Tibial nerve (tissue), 4 donors: ENCODE results near the gene SMARCAD1. TPM values are rescaled to one million over a fixed set of nuclear protein-coding genes. Genes with fewer than 3 reads are reported as not detected.
"Not testable (repeated sequence)": the region's sequence is repeated elsewhere in the genome, so short reads cannot be mapped to it uniquely, and the experiment has no call there.

Source experiments
- DNase-seq, 2 donors: peaks; one replicate each; pipeline ENCODE4 v3.0.0-alpha.2; 2019; ENCODE audit warnings: low spot score in 2 of 2
- H3K27ac ChIP-seq, 4 donors: fragments of 200-600 bp; sonication (generic) in 3 of 4; one replicate each; pipeline ENCODE4 v1.5.1; 2017 to 2019; ENCODE audit warnings: mild to moderate bottlenecking in 1 of 4
- H3K27me3 ChIP-seq, 2 donors: fragments of 200-600 bp; sonication (generic) in 1 of 2; one replicate each; pipeline versions ENCODE4 v1.5.1 to v1.6.0; 2017 to 2019
- H3K36me3 ChIP-seq, 3 donors: fragments of 200-600 bp; sonication (generic); one replicate each; pipeline ENCODE4 v1.5.1; 2018 to 2019
- H3K4me1 ChIP-seq, 4 donors: fragments of 200-600 bp; sonication (generic) in 3 of 4; one replicate each; pipeline ENCODE4 v1.5.1; 2017 to 2019
- H3K4me3 ChIP-seq, 4 donors: fragments of 200-600 bp; sonication (generic) in 3 of 4; one replicate each; pipeline ENCODE4 v1.5.1; 2017 to 2019; ENCODE audit warnings: mild to moderate bottlenecking in 1 of 4, moderate library complexity in 1 of 4
- H3K9me3 ChIP-seq, 4 donors: fragments of 200-600 bp; sonication (generic) in 3 of 4; one replicate each; pipeline ENCODE4 v1.5.1; 2017 to 2019
- EP300 ChIP-seq, 2 donors: sonication (generic); formaldehyde crosslinking; IDR thresholded peaks; one replicate each; pipeline ENCODE4 v1.6.1; 2017; ENCODE audit warnings: antibody characterized with exemption in 2 of 2, mild to moderate bottlenecking in 1 of 2
- POLR2A ChIP-seq, 2 donors: fragments of 450-650 bp; IDR thresholded peaks; one replicate each; pipeline ENCODE4 v1.6.1; 2017; ENCODE audit warnings: antibody characterized with exemption in 2 of 2, mild to moderate bottlenecking in 2 of 2, moderate library complexity in 2 of 2
- WGBS, 2 donors: methylation state at CpG; one replicate each; pipeline ENCODE4 v1.1.5; 2018; 5-methylcytosine and 5-hydroxymethylcytosine counted together
- total RNA-seq, 4 donors: library from RNA; depleted of rRNA; stranded (reverse); fragments of >200 nt; gene quantifications; one replicate each; pipeline ENCODE4 v1.1.0, GENCODE V29; 2016
- TF ChIP-seq, protein P1 (sequence below), 5 experiments: fragments of 200-600 bp in 3 of 5; fragments of 450-650 bp in 2 of 5; sonication (generic) in 3 of 5; IDR thresholded peaks; one replicate each; pipeline ENCODE4 v1.5.1; 2016 to 2019; ENCODE audit warnings: antibody characterized with exemption in 5 of 5, mild to moderate bottlenecking in 3 of 5, moderate library complexity in 2 of 5

Gene SMARCAD1
- total RNA-seq, 4 donors from 2014 or later, result 22.3 to 25.7 (median 23.6) TPM

DNA sequence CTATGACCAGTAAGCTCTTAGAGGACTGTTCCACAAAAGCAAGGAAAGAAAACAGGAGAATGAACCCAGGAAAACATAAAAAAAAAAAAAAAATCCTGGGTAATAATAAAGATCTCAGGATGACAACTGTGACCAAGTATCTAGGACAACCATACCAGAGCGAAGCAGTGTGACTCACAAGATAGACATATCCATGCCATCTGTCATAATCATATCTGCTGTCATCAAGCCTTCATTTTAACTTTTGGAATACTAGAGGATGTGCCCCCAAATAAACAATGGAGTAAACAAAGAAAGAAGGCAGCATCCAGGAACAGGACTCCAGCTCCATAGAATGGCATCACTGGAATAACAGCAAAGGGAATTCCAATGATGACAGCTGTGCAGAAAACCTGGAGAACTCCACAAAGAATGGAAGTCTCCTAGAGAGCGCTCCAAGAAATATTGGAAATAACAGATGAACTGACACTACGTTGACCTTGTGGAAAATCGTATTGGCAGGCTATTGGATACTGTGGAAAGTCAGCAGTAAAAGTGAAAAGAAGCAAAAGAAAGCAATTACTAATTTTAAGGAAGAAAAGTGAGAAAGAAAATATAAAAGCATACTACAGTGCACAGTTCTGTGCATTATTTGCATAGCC lies 99.7 kb downstream of the SMARCAD1 start:
- Histone ChIP-seq H3K27me3 (no peaks in the 10 kb centered on the region), H3K4me1 (peaks cover 0 to 37% (median 2%) of the 10 kb centered on the region in 4 donors), H3K36me3 (no peaks in the 10 kb centered on the region), H3K4me3 (no peak overlapping the region), H3K9me3 (no peaks in the 10 kb centered on the region), H3K27ac (peak overlapping the region in 2 of 4 donors; percentile 67 to 68)
- TF ChIP-seq POLR2A (IDR thresholded peaks at IDR 0.05) (no peak), EP300 (IDR thresholded peaks at IDR 0.05) (no peak)
- TF ChIP-seq, protein P1, sequence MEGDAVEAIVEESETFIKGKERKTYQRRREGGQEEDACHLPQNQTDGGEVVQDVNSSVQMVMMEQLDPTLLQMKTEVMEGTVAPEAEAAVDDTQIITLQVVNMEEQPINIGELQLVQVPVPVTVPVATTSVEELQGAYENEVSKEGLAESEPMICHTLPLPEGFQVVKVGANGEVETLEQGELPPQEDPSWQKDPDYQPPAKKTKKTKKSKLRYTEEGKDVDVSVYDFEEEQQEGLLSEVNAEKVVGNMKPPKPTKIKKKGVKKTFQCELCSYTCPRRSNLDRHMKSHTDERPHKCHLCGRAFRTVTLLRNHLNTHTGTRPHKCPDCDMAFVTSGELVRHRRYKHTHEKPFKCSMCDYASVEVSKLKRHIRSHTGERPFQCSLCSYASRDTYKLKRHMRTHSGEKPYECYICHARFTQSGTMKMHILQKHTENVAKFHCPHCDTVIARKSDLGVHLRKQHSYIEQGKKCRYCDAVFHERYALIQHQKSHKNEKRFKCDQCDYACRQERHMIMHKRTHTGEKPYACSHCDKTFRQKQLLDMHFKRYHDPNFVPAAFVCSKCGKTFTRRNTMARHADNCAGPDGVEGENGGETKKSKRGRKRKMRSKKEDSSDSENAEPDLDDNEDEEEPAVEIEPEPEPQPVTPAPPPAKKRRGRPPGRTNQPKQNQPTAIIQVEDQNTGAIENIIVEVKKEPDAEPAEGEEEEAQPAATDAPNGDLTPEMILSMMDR (IDR thresholded peaks at IDR 0.05), result no peak
- WGBS, 2 donors, result 73 to 74% methylated on average over 4 of the region's 4 CpGs
- no peak for DNase-seq

DNA sequence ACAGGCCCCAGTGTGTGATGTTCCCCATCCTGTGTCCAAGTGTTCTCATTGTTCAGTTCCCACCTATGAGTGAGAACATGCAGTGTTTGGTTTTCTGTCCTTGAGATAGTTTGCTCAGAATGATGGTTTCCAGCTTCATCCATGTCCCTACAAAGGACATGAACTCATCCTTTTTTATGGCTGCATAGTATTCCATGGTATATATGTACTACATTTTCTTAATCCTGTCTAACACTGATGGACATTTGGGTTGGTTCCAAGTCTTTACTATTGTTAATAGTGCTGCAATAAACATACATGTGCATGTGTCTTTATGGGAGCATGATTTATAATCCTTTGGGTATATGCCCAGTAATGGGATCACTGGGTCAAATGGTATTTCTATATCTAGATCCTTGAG lies 112.3 kb downstream of the SMARCAD1 start:
- H3K9me3 ChIP-seq, result peaks cover 0 to 13% (median 1%) of the 10 kb centered on the region in 4 donors
- not testable (repeated sequence) for H3K27me3 ChIP-seq, H3K36me3 ChIP-seq, H3K4me3 ChIP-seq, H3K4me1 ChIP-seq, DNase-seq, H3K27ac ChIP-seq

DNA sequence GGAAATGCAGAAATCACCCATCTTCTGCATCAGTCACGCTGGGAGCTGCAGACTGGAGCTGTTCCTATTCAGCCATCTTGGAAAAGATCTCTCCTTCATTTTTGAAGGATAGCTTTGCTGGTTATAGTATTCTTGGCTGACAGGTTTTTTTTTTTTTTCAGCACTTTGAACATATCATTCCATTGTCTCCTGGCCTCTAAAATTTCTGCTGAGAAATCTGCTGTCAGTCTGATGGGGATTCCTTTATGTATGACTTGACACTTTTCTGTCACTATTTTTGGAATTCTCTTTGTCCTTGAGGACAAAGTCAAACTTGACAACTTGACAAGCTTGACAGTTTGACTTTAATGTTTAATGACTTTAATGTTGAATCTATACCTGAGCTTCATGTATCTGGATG lies 118.2 kb downstream of the SMARCAD1 start:
- H3K27ac ChIP-seq, result no peak overlapping the region
- no peaks in the 10 kb centered on the region for H3K27me3 ChIP-seq
- no peaks in the 10 kb centered on the region for H3K4me1 ChIP-seq
- H3K36me3 ChIP-seq, result no peaks in the 10 kb centered on the region
- TF ChIP-seq EP300 (IDR thresholded peaks at IDR 0.05), result no peak
- no peak for TF ChIP-seq POLR2A (IDR thresholded peaks at IDR 0.05)
- TF ChIP-seq, protein P1 (IDR thresholded peaks at IDR 0.05), result no peak
- no peak overlapping the region for H3K4me3 ChIP-seq
- 94 to 100% methylated on average over 1 of the region's 1 CpG for WGBS, 2 donors
- H3K9me3 ChIP-seq, result peaks cover 0 to 36% (median 5%) of the 10 kb centered on the region in 4 donors
- DNase-seq, result no peak

DNA sequence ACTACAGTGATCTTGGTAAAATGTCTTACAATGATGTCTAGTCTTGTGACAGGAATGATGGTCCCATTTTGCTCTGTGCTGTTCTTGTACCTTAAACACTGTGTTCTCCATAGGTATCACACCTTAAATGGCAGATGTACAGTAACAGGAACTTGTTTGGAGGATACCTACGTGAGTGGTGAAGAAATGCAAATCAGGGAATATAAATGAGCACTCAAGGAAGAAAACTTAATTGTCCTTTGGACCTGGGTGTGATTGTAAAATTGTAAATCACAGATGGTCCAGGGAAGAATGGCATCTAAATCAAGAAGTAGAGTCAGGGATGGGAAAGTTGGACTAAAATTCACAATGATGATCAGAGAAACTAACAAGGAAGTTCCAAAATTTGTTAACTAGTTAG lies 122.3 kb downstream of the SMARCAD1 start:
- no peak overlapping the region for H3K4me3 ChIP-seq
- peaks cover 0 to 24% (median 5%) of the 10 kb centered on the region in 4 donors for H3K9me3 ChIP-seq
- H3K4me1 ChIP-seq, result peaks cover 0 to 8% (median 3%) of the 10 kb centered on the region in 4 donors
- no peak overlapping the region for H3K27ac ChIP-seq
- no peaks in the 10 kb centered on the region for H3K27me3 ChIP-seq
- 58 to 68% methylated on average over 1 of the region's 1 CpG for WGBS, 2 donors
- H3K36me3 ChIP-seq, result no peaks in the 10 kb centered on the region
- TF ChIP-seq POLR2A (IDR thresholded peaks at IDR 0.05) (no peak), EP300 (IDR thresholded peaks at IDR 0.05) (no peak)
- TF ChIP-seq, protein P1 (IDR thresholded peaks at IDR 0.05), result no peak
- no peak for DNase-seq

DNA sequence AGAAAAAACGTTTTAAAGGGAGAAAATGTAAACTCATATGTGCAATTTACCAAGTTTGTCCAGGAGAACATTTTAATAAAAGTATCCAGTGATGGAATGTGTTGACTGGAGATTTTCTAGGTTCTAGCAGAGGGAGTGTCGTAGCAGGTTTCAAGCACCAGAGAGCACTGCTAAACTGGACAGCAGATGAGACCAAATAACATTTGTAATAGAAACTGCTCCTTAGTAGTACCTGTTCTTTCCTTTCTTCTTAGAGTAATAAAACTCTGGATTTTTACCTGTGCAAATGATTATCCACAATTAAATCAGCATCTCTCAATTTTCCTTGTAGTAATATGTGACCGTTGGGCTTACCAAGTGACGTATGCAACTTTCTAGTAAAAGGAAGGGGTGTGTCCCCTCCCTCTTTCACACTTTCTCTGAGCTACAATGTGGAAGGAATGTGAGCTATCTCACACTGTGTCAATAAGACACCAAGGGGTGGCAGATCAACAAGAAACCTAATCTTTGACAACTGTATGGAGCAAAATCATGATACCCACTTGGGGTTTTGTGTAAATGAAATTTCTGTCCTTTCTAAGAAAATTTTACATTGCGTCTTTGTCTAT lies 125.4 kb downstream of the SMARCAD1 start:
- no peak overlapping the region for H3K4me3 ChIP-seq
- no peak for DNase-seq
- no peak for TF ChIP-seq POLR2A (IDR thresholded peaks at IDR 0.05)
- TF ChIP-seq, protein P1 (IDR thresholded peaks at IDR 0.05), result peak in 2 of 5 experiments; percentile 9 to 33
- no peak overlapping the region for H3K27ac ChIP-seq
- no peaks in the 10 kb centered on the region for H3K9me3 ChIP-seq
- H3K4me1 ChIP-seq, result peaks cover 0 to 8% (median 3%) of the 10 kb centered on the region in 4 donors
- no peaks in the 10 kb centered on the region for H3K27me3 ChIP-seq
- H3K36me3 ChIP-seq, result no peaks in the 10 kb centered on the region
- WGBS, 2 donors, result 42 to 60% methylated on average over 5 of the region's 5 CpGs
